Breast epithelium (tissue), 3 donors: Measurements from ENCODE around the gene MSGN1.

ENCODE experiments used
- POLR2A ChIP-seq: fragments of 450-650 bp; IDR thresholded peaks from one replicate; pipeline ENCODE4 v1.6.1; 2016; ENCODE audit warnings: antibody characterized with exemption, mild to moderate bottlenecking, moderate library complexity
- TF ChIP-seq, protein P1 (sequence below), 3 donors: fragments of 450-650 bp; IDR thresholded peaks; one replicate each; pipeline ENCODE4 v1.5.1; 2016 to 2017; ENCODE audit warnings: antibody characterized with exemption in 3 of 3, mild to moderate bottlenecking in 3 of 3, moderate library complexity in 3 of 3

DNA sequence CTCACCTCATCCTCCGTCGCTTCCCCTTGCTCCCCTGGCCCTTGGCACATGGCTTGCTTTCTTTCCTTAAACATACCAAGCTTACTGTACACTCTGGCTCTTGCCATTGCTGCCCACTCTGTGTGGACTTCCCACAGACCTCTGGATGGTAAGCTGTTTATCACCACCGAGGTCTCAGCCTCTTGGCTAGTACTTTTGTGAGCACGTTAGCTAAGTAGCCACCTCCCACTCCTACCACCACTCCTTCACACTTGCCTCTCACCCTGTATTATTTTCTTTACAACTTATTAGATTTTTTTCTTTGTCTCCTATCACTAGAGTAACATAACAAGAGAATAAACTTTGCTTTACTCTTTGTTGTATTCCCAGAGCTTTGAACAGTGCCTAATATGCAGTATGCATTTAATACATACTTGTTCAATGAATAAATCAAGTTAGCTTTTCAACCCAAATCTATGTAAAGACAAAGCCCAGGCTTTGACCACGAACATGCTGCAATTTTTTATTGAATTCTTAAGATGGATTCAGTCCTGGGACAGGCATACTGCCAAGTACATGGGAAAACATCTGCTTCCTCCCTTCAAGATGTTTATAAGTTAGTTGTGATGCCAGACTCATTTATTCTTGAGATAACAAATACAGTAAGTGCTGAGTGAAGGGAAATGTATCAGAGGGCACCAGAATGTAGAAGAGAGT lies 25.0 kb upstream of the MSGN1 start:
- TF ChIP-seq, protein P1, sequence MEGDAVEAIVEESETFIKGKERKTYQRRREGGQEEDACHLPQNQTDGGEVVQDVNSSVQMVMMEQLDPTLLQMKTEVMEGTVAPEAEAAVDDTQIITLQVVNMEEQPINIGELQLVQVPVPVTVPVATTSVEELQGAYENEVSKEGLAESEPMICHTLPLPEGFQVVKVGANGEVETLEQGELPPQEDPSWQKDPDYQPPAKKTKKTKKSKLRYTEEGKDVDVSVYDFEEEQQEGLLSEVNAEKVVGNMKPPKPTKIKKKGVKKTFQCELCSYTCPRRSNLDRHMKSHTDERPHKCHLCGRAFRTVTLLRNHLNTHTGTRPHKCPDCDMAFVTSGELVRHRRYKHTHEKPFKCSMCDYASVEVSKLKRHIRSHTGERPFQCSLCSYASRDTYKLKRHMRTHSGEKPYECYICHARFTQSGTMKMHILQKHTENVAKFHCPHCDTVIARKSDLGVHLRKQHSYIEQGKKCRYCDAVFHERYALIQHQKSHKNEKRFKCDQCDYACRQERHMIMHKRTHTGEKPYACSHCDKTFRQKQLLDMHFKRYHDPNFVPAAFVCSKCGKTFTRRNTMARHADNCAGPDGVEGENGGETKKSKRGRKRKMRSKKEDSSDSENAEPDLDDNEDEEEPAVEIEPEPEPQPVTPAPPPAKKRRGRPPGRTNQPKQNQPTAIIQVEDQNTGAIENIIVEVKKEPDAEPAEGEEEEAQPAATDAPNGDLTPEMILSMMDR (IDR thresholded peaks at IDR 0.05) = no peak
- no peak for TF ChIP-seq POLR2A
